Measurements from ENCODE around the gene UBASH3B. TPM values are rescaled to one million over a fixed set of nuclear protein-coding genes. Genes with fewer than 3 reads are reported as not detected.

The UBASH3B gene
- total RNA-seq, 3 donors from 2014 or later, result 3.5 to 5.9 (median 3.9) TPM

- no peaks in the 10 kb centered on the region for H3K4me1 ChIP-seq (ENCODE audit: low read depth)
- no peak for TF ChIP-seq CTCF (IDR thresholded peaks at IDR 0.05)
- no peak for DNase-seq
- H3K36me3 ChIP-seq (ENCODE audit: low read depth), result no peaks in the 10 kb centered on the region
- intact Hi-C loops (cut with DNase I, micrococcal nuclease), result no loop called here
- H3K9me3 ChIP-seq, result no peaks in the 10 kb centered on the region
- H3K4me3 ChIP-seq, result no peak overlapping the region
- no peak for ATAC-seq
Measured at GRCh38 chr11:122744357-122744756, 88.8 kb downstream of the UBASH3B start.

GRCh38 chr11:122745111-122745510, 89.6 kb downstream of the UBASH3B start:
- ATAC-seq (no peak), DNase-seq (no peak)
- no peak overlapping the region for H3K4me3 ChIP-seq
- intact Hi-C loops (cut with DNase I, micrococcal nuclease), result no loop called here
- TF ChIP-seq CTCF (IDR thresholded peaks at IDR 0.05), result no peak
- no peaks in the 10 kb centered on the region for H3K36me3 ChIP-seq (ENCODE audit: low read depth)
- H3K4me1 ChIP-seq (ENCODE audit: low read depth), result no peaks in the 10 kb centered on the region
- H3K9me3 ChIP-seq, result no peaks in the 10 kb centered on the region

- intact Hi-C loops (cut with DNase I, micrococcal nuclease), result no loop called here
- no peaks in the 10 kb centered on the region for H3K4me1 ChIP-seq (ENCODE audit: low read depth)
- TF ChIP-seq CTCF (IDR thresholded peaks at IDR 0.05), result no peak
- H3K9me3 ChIP-seq, result no peaks in the 10 kb centered on the region
- no peaks in the 10 kb centered on the region for H3K36me3 ChIP-seq (ENCODE audit: low read depth)
- peak; percentile 59 for ATAC-seq
- H3K4me3 ChIP-seq, result no peak overlapping the region
- peak in 1 of 3 donors; percentile 23 for DNase-seq
Measured at GRCh38 chr11:122746050-122746478, 90.5 kb downstream of the UBASH3B start.

- ATAC-seq, result no peak
- Histone ChIP-seq H3K36me3 (ENCODE audit: low read depth) (no peaks in the 10 kb centered on the region), H3K4me3 (no peak overlapping the region), H3K9me3 (no peaks in the 10 kb centered on the region), H3K4me1 (ENCODE audit: low read depth) (no peaks in the 10 kb centered on the region)
- TF ChIP-seq CTCF (IDR thresholded peaks at IDR 0.05), result no peak
- intact Hi-C loops (cut with DNase I, micrococcal nuclease), result no loop called here
- DNase-seq, result no peak
Measured at GRCh38 chr11:122746611-122747244, 91.2 kb downstream of the UBASH3B start.

GRCh38 chr11:122747351-122747781, 91.8 kb downstream of the UBASH3B start:
- ATAC-seq, result no peak
- H3K4me1 ChIP-seq (ENCODE audit: low read depth), result no peaks in the 10 kb centered on the region
- no peaks in the 10 kb centered on the region for H3K36me3 ChIP-seq (ENCODE audit: low read depth)
- DNase-seq, result no peak
- H3K9me3 ChIP-seq, result no peaks in the 10 kb centered on the region
- H3K4me3 ChIP-seq, result no peak overlapping the region
- no peak for TF ChIP-seq CTCF (IDR thresholded peaks at IDR 0.05)
- intact Hi-C loops (cut with DNase I, micrococcal nuclease), result no loop called here
